SK-N-SH treated with all-trans-retinoic acid at 6 μM for 48 hours (cell line): ENCODE data around the gene CASKIN1.

Experiments used
- ARNTL ChIP-seq: fragments of 450-650 bp; formaldehyde crosslinking; IDR thresholded peaks from 2 replicates; pipeline ENCODE4 v1.5.0; 2020; ENCODE audit warnings: low read depth, mild to moderate bottlenecking, moderate library complexity, borderline replicate concordance
- CREB5 ChIP-seq: fragments of 250-450 bp; sonication (Bioruptor Pico); IDR thresholded peaks from 2 replicates; pipeline ENCODE4 v1.5.1; 2020; ENCODE audit warnings: low read depth, mild to moderate bottlenecking, moderate library complexity
- ESRRG ChIP-seq: fragments of 250-450 bp; sonication (Bioruptor Pico); IDR thresholded peaks from 2 replicates; pipeline ENCODE4 v1.6.1; 2021; ENCODE audit warnings: mild to moderate bottlenecking
- PATZ1 ChIP-seq: fragments of 250-450 bp; sonication (Bioruptor Pico); IDR thresholded peaks from 2 replicates; pipeline ENCODE4 v1.8.0; 2020; ENCODE audit warnings: mild to moderate bottlenecking, moderate library complexity, borderline replicate concordance
- POU6F1 ChIP-seq: fragments of 250-450 bp; sonication (Bioruptor Pico); IDR thresholded peaks from 2 replicates; pipeline ENCODE4 v1.8.0; 2021; ENCODE audit warnings: low read depth, mild to moderate bottlenecking, moderate library complexity, borderline replicate concordance
- TOX ChIP-seq: fragments of 250-450 bp; sonication (Bioruptor Pico); IDR thresholded peaks from 2 replicates; pipeline ENCODE4 v1.8.0; 2021; ENCODE audit warnings: mild to moderate bottlenecking, moderate library complexity, borderline replicate concordance

- TF ChIP-seq CREB5 (CRISPR knock-in tag): no peak
- no peak for TF ChIP-seq ARNTL (CRISPR knock-in tag)
- no peak for TF ChIP-seq POU6F1 (CRISPR knock-in tag)
- TF ChIP-seq PATZ1: no peak
- no peak for TF ChIP-seq ESRRG (CRISPR knock-in tag)
- TF ChIP-seq TOX (CRISPR knock-in tag): no peak
Measured at GRCh38 chr16:2238838-2239675, 42.7 kb upstream of the CASKIN1 start.
